ENCODE results near the gene NOTCH2.

The NOTCH2 gene

GRCh38 chr1:119902775-119903442 lies 166.6 kb downstream of the NOTCH2 start:
- DNase-seq: no peak

GRCh38 chr1:119898981-119899720 lies 170.3 kb downstream of the NOTCH2 start:
- DNase-seq: no peak

GRCh38 chr1:119898530-119898929 lies 170.9 kb downstream of the NOTCH2 start:
- DNase-seq: no peak

GRCh38 chr1:119896303-119896702 lies 173.2 kb downstream of the NOTCH2 start, which contains the start of gene ADAM30:
Gene ADAM30, minus strand, starts transcription at chr1:119896515. Its CDS starts 179 bp downstream, at chr1:119896336.
- no peak for DNase-seq

GRCh38 chr1:119895102-119895501 lies 174.4 kb downstream of the NOTCH2 start:
- no peak for DNase-seq

GRCh38 chr1:119893827-119894700 lies 175.4 kb downstream of the NOTCH2 start:
- no peak for DNase-seq

GRCh38 chr1:119893238-119893791 lies 176.1 kb downstream of the NOTCH2 start:
- DNase-seq: no peak

- no peak for DNase-seq
Measured at GRCh38 chr1:119891386-119891785, 178.1 kb downstream of the NOTCH2 start.

GRCh38 chr1:119888476-119888875 lies 181.0 kb downstream of the NOTCH2 start:
- no peak for DNase-seq

GRCh38 chr1:119887427-119887826 lies 182.0 kb downstream of the NOTCH2 start:
- no peak for DNase-seq

GRCh38 chr1:119885903-119886783 lies 183.3 kb downstream of the NOTCH2 start:
- DNase-seq: peak; percentile 33

- no peak for DNase-seq
Measured at GRCh38 chr1:119884711-119885110, 184.8 kb downstream of the NOTCH2 start.

- DNase-seq: no peak
Measured at GRCh38 chr1:119883826-119884225, 185.6 kb downstream of the NOTCH2 start.

GRCh38 chr1:119882132-119883049 lies 187.1 kb downstream of the NOTCH2 start:
- no peak for DNase-seq

- DNase-seq: no peak
Measured at GRCh38 chr1:119879510-119880434, 189.7 kb downstream of the NOTCH2 start.

- DNase-seq: no peak
Measured at GRCh38 chr1:119878171-119878570, 191.3 kb downstream of the NOTCH2 start.

GRCh38 chr1:119874186-119874585 lies 195.3 kb downstream of the NOTCH2 start:
- no peak for DNase-seq

- DNase-seq: no peak
Measured at GRCh38 chr1:119873135-119874015, 196.1 kb downstream of the NOTCH2 start.

GRCh38 chr1:119871881-119872280 lies 197.6 kb downstream of the NOTCH2 start:
- DNase-seq: no peak

Data from CD4-positive, alpha-beta T cell treated with Interleukin-4 for 4 hours (primary cell).